GM23248 (cell line): ENCODE measurements around the gene ARAP1. TPM values are rescaled to one million over a fixed set of nuclear protein-coding genes. Genes with fewer than 3 reads are reported as not detected.

Source experiments
- DNase-seq: peaks from one replicate; pipeline ENCODE4 v3.0.0-alpha.2; 2015
- H2AFZ ChIP-seq: fragments of 200-600 bp; sonication (generic); 2 replicates; pipeline ENCODE4 v1.6.1; 2016; ENCODE audit warnings: antibody characterized with exemption
- H3F3A ChIP-seq: fragments of 200-600 bp; sonication (generic); 2 replicates; pipeline ENCODE4 v1.6.1; 2016; ENCODE audit warnings: mild to moderate bottlenecking, antibody characterized with exemption, mixed run types; ENCODE audit not compliant: insufficient read depth
- H3K27ac ChIP-seq: fragments of 200-600 bp; sonication (generic); 2 replicates; pipeline ENCODE4 v1.5.1; 2016; ENCODE audit warnings: mild to moderate bottlenecking
- H3K27me3 ChIP-seq: fragments of 200-600 bp; sonication (generic); replicated peaks from 2 replicates; pipeline ENCODE4 v1.6.1; 2016; ENCODE audit warnings: mild to moderate bottlenecking; ENCODE audit not compliant: insufficient read depth
- H3K36me3 ChIP-seq: fragments of 200-600 bp; sonication (generic); 2 replicates; pipeline ENCODE4 v1.6.1; 2016; ENCODE audit warnings: low read depth, mild to moderate bottlenecking
- H3K4me1 ChIP-seq: fragments of 200-600 bp; sonication (generic); 2 replicates; pipeline ENCODE4 v1.6.1; 2016; ENCODE audit warnings: mild to moderate bottlenecking; ENCODE audit not compliant: insufficient read depth
- H3K4me2 ChIP-seq: fragments of 200-600 bp; sonication (generic); one replicate; pipeline ENCODE4 v1.6.1; 2016; ENCODE audit warnings: mild to moderate bottlenecking; ENCODE audit not compliant: unreplicated experiment
- H3K4me3 ChIP-seq: fragments of 200-600 bp; sonication (generic); 2 replicates; pipeline ENCODE4 v1.5.1; 2016; ENCODE audit warnings: mild to moderate bottlenecking
- H3K79me2 ChIP-seq: fragments of 200-600 bp; sonication (generic); 2 replicates; pipeline ENCODE4 v1.6.1; 2016; ENCODE audit warnings: mild to moderate bottlenecking; ENCODE audit not compliant: insufficient read depth
- H3K9ac ChIP-seq: fragments of 200-600 bp; sonication (generic); 2 replicates; pipeline ENCODE4 v1.6.1; 2016; ENCODE audit warnings: mild to moderate bottlenecking
- H3K9me2 ChIP-seq: fragments of 200-600 bp; sonication (generic); 2 replicates; pipeline ENCODE4 v1.6.1; 2016; ENCODE audit warnings: mixed run types, mild to moderate bottlenecking, moderate library complexity; ENCODE audit not compliant: insufficient read depth
- H3K9me3 ChIP-seq: fragments of 200-600 bp; sonication (generic); one replicate; pipeline ENCODE4 v1.6.1; 2017; ENCODE audit warnings: low read depth
- H4K20me1 ChIP-seq: fragments of 200-600 bp; sonication (generic); 2 replicates; pipeline ENCODE4 v1.6.0; 2016; ENCODE audit not compliant: insufficient read depth
- EZH2 ChIP-seq: fragments of 200-600 bp; sonication (generic); IDR thresholded peaks from 2 replicates; pipeline ENCODE4 v1.6.1; 2018; ENCODE audit warnings: antibody characterized with exemption, mild to moderate bottlenecking; ENCODE audit not compliant: insufficient read depth, poor library complexity, severe bottlenecking
- EZH2phosphoT487 ChIP-seq: fragments of 200-600 bp; sonication (generic); IDR thresholded peaks from 2 replicates; pipeline ENCODE4 v1.6.1; 2018; ENCODE audit warnings: antibody characterized with exemption, moderate library complexity, mild to moderate bottlenecking, low read depth; ENCODE audit not compliant: insufficient read depth
- WGBS, 2 experiments: methylation state at CpG; one replicate each; pipeline ENCODE4 v1.1.6; 2015 to 2017; ENCODE audit warnings: low lambda C conversion rate in 2 of 2, low coverage in 1 of 2; ENCODE audit errors: missing lambda C conversion rate in 2 of 2; 5-methylcytosine and 5-hydroxymethylcytosine counted together
- in situ Hi-C: fragments of 300-500 bp; cut with MboI; formaldehyde crosslinking; loops from 2 replicates; pipeline ENCODE4 v1.15.0; 2020
- polyA plus RNA-seq: library from polyadenylated mRNA; unstranded; fragments of >200 nt; fragmentation: Nextera tagmentation; extraction: Ambion mirVana; gene quantifications from 2 replicates; pipeline ENCODE4 v1.2.1, GENCODE V29; 2016
- total RNA-seq: library from RNA; depleted of rRNA; stranded (reverse); fragments of >200 nt; shearing (Covaris generic); gene quantifications from 2 replicates; pipeline ENCODE4 v1.2.3, GENCODE V29; 2014

Gene ARAP1
- total and polyA plus RNA-seq, 2 experiments from 2014 or later, result 41.5 to 73.9 TPM

DNA sequence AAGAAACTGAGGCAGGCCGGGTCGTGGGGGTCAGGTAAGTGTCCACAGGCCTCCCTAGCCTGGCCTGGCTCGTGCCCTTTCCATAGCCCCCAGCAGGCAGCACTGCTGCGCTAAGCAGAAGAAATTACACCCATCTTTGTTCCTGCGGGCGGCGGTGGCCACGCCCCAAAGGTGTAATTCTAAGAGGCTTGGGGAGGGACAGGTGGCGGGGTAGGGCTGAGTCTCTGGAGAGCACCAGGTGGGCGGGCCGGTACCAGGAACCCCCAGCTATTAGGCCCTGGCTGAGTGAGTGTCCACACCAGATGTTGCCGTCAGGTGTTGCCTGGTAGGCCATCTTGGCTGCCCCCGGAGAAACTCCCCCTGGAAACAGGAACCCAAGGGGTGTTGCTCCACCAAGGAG, 12.3 kb upstream of the ARAP1 start:
- WGBS, 2 experiments, result 70 to 82% methylated on average over 13 of the region's 13 CpGs
- H4K20me1 ChIP-seq, result no peaks in the 10 kb centered on the region
- no peaks in the 10 kb centered on the region for H3K36me3 ChIP-seq
- no peak overlapping the region for H2AFZ ChIP-seq
- no peaks in the 10 kb centered on the region for H3K4me1 ChIP-seq
- in situ Hi-C loops, result no loop called here
- no peaks in the 10 kb centered on the region for H3K79me2 ChIP-seq
- H3K27me3 ChIP-seq, result no peaks in the 10 kb centered on the region
- no peak overlapping the region for H3K4me3 ChIP-seq
- no peak overlapping the region for H3K4me2 ChIP-seq
- no peaks in the 10 kb centered on the region for H3K9me3 ChIP-seq
- H3K9ac ChIP-seq, result no peak overlapping the region
- H3F3A ChIP-seq, result no peaks in the 10 kb centered on the region; the same call in 1 of the 2 replicates
- no peaks in the 10 kb centered on the region for H3K9me2 ChIP-seq
- no peak for TF ChIP-seq EZH2phosphoT487
- no peak for TF ChIP-seq EZH2
- H3K27ac ChIP-seq, result no peak overlapping the region
- no peak for DNase-seq

DNA sequence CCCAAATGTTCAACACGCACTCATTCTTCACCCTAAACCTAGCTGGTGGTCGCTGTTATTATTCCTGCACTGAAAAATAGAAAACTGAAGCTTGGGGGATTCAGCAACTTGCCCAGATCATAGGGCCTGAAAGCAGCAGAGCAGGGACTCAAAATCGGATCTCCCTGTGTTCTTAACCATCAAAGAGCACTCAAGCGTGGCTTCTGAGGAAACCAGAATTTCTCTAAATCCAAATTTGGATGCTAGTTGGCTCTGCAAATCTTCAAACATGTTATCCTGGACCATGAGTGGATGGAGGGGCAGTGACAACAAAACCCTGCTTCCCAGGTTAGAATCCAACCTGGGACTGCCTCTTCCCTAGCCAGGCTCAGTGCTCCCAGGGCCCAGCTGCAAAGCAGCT, 11.6 kb upstream of the ARAP1 start:
- no peaks in the 10 kb centered on the region for H3K36me3 ChIP-seq
- WGBS, 2 experiments, result 90 to 94% methylated on average over 4 of the region's 4 CpGs
- H3K9me2 ChIP-seq, result no peaks in the 10 kb centered on the region
- in situ Hi-C loops, result no loop called here
- no peaks in the 10 kb centered on the region for H3K9me3 ChIP-seq
- H3F3A ChIP-seq, result no peaks in the 10 kb centered on the region; the same call in 1 of the 2 replicates
- no peak overlapping the region for H3K27ac ChIP-seq
- H3K9ac ChIP-seq, result no peak overlapping the region
- H3K79me2 ChIP-seq, result no peaks in the 10 kb centered on the region
- no peak overlapping the region for H3K4me2 ChIP-seq
- no peaks in the 10 kb centered on the region for H3K4me1 ChIP-seq
- no peaks in the 10 kb centered on the region for H4K20me1 ChIP-seq
- no peaks in the 10 kb centered on the region for H3K27me3 ChIP-seq
- no peak for DNase-seq
- no peak overlapping the region for H2AFZ ChIP-seq
- H3K4me3 ChIP-seq, result no peak overlapping the region
- TF ChIP-seq EZH2 (no peak), EZH2phosphoT487 (no peak)

DNA sequence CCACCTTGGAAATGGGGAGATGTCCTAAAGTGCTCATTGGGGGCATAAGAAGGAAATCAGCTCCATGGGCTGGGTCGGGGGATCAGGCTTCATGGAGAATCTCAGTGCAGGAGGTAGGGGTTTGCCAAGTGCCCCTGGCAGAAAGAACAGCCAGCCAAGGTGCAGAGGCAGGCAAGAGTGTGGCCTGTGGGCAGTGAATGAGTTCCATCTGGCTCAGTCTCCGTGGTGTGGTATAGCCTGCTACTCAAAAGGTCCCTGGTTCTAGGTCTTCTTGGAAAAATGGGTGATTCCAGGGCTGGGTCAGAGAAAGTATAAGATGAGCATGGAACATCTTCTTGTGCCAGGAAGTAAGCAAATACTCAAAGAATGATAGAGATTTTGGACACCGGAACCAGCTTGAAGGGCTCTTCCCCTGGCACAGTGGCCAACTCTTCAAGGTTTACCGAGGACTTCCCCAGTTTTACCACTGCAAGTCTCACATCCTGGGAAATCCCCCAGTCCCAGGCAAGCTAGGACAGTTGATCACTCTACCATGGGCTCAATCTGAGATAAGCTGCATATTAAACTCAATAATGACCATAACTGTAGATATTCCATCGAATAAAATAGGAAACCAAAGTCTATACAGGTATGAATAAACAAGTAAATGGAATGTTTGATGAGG, 10.6 kb upstream of the ARAP1 start:
- Histone ChIP-seq H3K4me3 (no peak overlapping the region), H3K9me3 (no peaks in the 10 kb centered on the region), H3F3A (no peaks in the 10 kb centered on the region; the same call in 1 of the 2 replicates), H3K9ac (no peak overlapping the region), H4K20me1 (no peaks in the 10 kb centered on the region), H2AFZ (no peak overlapping the region), H3K9me2 (no peaks in the 10 kb centered on the region), H3K36me3 (no peaks in the 10 kb centered on the region), H3K27me3 (no peaks in the 10 kb centered on the region), H3K27ac (no peak overlapping the region), H3K4me1 (no peaks in the 10 kb centered on the region), H3K79me2 (no peaks in the 10 kb centered on the region), H3K4me2 (no peak overlapping the region)
- no peak for DNase-seq
- in situ Hi-C loops, result no loop called here
- WGBS, 2 experiments, result 90 to 95% methylated on average over 5 of the region's 5 CpGs
- TF ChIP-seq EZH2 (no peak), EZH2phosphoT487 (no peak)

DNA sequence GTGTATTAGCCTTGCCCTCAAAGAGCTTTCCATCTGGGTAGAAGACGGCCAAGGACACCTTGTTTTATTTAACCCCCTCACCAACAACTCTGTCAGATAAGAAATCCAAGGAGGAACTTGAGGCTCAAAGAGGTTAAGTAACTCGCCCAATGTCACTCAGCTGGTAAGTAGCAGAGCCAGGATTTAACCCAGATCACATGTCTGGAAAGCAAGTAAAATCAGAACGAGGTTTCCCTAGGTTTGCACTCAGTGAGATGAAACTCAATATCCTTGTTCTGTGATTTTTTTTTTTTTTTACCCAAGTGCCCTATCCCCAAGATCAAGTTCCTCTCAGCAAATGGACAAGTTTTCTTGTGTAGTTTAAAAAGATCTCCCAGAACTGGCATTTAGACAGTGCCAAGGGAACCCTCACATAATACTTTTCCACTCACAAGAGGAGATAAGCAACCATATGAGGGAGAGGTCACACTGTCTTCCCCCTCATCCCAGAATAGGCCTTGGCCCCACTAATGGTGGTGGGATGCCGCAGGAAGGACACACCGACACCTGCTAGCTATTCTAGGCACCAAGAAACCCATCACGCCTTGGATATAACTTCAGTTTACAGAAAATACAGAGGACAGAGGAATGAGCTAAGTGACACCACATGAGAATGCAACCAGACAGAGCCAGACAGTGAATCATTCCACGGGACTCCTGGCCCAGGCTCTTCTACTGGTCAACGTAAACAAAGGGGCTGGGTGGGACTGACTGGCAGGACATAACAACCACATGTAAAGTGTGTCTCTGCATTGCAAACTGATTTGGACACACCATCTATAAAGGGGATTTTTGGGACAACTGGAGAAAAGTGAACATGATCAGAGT, 8.6 kb upstream of the ARAP1 start:
- Histone ChIP-seq H3K9me2 (no peaks in the 10 kb centered on the region), H3F3A (no peaks in the 10 kb centered on the region; the same call in 1 of the 2 replicates), H3K4me1 (no peaks in the 10 kb centered on the region), H2AFZ (no peak overlapping the region), H3K36me3 (no peaks in the 10 kb centered on the region), H3K9ac (no peak overlapping the region), H3K27ac (no peak overlapping the region), H3K4me3 (no peak overlapping the region), H4K20me1 (no peaks in the 10 kb centered on the region), H3K9me3 (no peaks in the 10 kb centered on the region), H3K27me3 (no peaks in the 10 kb centered on the region), H3K4me2 (no peak overlapping the region), H3K79me2 (no peaks in the 10 kb centered on the region)
- in situ Hi-C loops, result no loop called here
- DNase-seq, result peak; percentile 69
- TF ChIP-seq EZH2 (no peak), EZH2phosphoT487 (no peak)
- WGBS, 2 experiments, result 29 to 31% methylated on average over 8 of the region's 8 CpGs
